Measurements from ENCODE around the gene SLC25A24. TPM values are rescaled to one million over a fixed set of nuclear protein-coding genes. Genes with fewer than 3 reads are reported as not detected.
"Not testable (repeated sequence)": the region's sequence is repeated elsewhere in the genome, so short reads cannot be mapped to it uniquely, and the experiment has no call there.

The SLC25A24 gene
- total RNA-seq, 2 donors from 2014 or later: 6.3 to 21.5 TPM

DNA sequence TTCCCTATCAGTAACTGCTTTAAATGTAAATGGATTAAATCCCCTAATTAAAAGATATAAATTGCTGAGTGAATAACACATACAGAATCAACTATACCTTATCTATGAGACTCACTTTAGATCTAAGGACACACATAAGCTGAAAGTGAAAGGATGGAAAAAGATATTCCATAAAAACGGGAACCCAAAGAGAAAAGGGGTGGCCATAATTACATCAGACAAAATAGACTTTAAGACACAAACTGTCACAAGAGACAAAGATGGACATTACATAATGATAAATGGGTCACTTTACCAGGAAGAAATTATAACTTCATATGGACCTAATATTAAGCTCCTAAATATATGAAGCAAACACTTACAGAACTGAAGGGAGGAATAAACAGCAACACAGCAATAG lies 59.2 kb downstream of the SLC25A24 start:
- no peak for DNase-seq
- WGBS, 2 donors: 95 to 100% methylated on average over 1 of the region's 1 CpG
- H3K9me3 ChIP-seq: no peaks in the 10 kb centered on the region
- peaks cover 0 to 9% of the 10 kb centered on the region in 2 donors for H3K36me3 ChIP-seq (replicated peaks in 1 of 2; ENCODE audit: insufficient read depth in 1 of 2, low read depth in 2 of 2)
- no peak overlapping the region for H3K4me3 ChIP-seq
- H3K27me3 ChIP-seq: no peaks in the 10 kb centered on the region
- TF ChIP-seq CTCF (IDR thresholded peaks at IDR 0.05): no peak
- no peak for TF ChIP-seq POLR2A (IDR thresholded peaks at IDR 0.05)
- ATAC-seq: no peak
- H3K4me1 ChIP-seq: no peaks in the 10 kb centered on the region
- intact Hi-C loops (cut with DNase I): no loop called here
- H3K27ac ChIP-seq: no peak overlapping the region

DNA sequence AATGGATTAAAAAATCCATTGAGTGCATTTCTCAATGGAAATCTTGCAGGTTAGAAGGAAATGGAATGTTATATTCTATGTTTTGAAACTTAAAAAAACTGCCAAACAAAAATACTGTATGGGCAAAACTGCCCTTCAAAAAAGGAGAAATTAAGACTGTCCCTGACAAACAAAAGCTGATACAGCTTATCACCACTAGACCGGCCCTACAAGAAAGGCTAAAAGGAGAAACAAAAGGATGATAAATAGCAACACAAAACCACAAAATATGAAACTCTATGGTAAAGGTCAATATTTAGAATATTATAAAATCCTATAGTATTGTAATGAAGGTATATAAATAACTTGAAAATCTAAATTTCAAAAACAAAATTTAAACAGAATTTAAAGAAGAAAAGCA lies 60.0 kb downstream of the SLC25A24 start:
- no peak overlapping the region for H3K27ac ChIP-seq
- H3K9me3 ChIP-seq: no peaks in the 10 kb centered on the region
- H3K4me1 ChIP-seq: no peaks in the 10 kb centered on the region
- no peak for DNase-seq
- TF ChIP-seq POLR2A (IDR thresholded peaks at IDR 0.05) (no peak), CTCF (IDR thresholded peaks at IDR 0.05) (no peak)
- H3K36me3 ChIP-seq (replicated peaks in 1 of 2; ENCODE audit: insufficient read depth in 1 of 2, low read depth in 2 of 2): peaks cover 0 to 9% of the 10 kb centered on the region in 2 donors
- intact Hi-C loops (cut with DNase I): no loop called here
- ATAC-seq: no peak
- H3K4me3 ChIP-seq: no peak overlapping the region
- 54 to 58% methylated on average over 1 of the region's 1 CpG for WGBS, 2 donors
- no peaks in the 10 kb centered on the region for H3K27me3 ChIP-seq

GRCh38 chr1:108139555-108139954 lies 60.6 kb downstream of the SLC25A24 start:
- H3K9me3 ChIP-seq; DNase-seq; H3K27ac ChIP-seq; ATAC-seq; H3K36me3 ChIP-seq (replicated peaks in 1 of 2; ENCODE audit: insufficient read depth in 1 of 2, low read depth in 2 of 2); H3K27me3 ChIP-seq; intact Hi-C loops (cut with DNase I); H3K4me3 ChIP-seq; H3K4me1 ChIP-seq: not testable (repeated sequence)
- 93 to 97% methylated on average over 8 of the region's 8 CpGs for WGBS, 2 donors

DNA sequence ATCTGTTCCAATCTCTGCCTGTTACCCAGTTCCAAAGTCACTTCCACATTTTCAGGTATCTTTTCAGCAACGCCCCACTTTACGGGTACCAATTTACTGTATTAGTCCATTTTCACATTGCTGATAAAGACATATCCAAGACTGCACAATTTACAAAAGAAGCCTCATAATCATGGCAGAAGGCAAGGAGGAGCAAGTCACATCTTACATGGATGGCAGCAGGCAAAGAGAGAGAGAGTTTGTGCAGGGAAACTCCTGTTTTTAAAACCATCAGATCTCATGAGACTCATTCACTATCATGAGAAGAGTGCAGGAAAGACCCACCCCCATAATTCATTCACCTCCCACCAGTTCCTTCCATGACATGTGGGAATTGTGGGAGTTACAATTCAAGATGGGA lies 67.0 kb downstream of the SLC25A24 start:
- H3K4me1 ChIP-seq; H3K27ac ChIP-seq; H3K9me3 ChIP-seq; DNase-seq; H3K27me3 ChIP-seq; intact Hi-C loops (cut with DNase I); ATAC-seq; H3K36me3 ChIP-seq (replicated peaks in 1 of 2; ENCODE audit: insufficient read depth in 1 of 2, low read depth in 2 of 2); H3K4me3 ChIP-seq: not testable (repeated sequence)
- 95 to 100% methylated on average over 2 of the region's 2 CpGs for WGBS, 2 donors

GRCh38 chr1:108132367-108132766 lies 67.8 kb downstream of the SLC25A24 start:
- H3K36me3 ChIP-seq (replicated peaks in 1 of 2; ENCODE audit: insufficient read depth in 1 of 2, low read depth in 2 of 2); H3K27ac ChIP-seq; H3K27me3 ChIP-seq; intact Hi-C loops (cut with DNase I); ATAC-seq; H3K4me1 ChIP-seq; H3K9me3 ChIP-seq; H3K4me3 ChIP-seq; DNase-seq: not testable (repeated sequence)
- 95 to 100% methylated on average over 2 of the region's 2 CpGs for WGBS, 2 donors

GRCh38 chr1:108131281-108131680 lies 68.9 kb downstream of the SLC25A24 start:
- WGBS, 2 donors: 89 to 96% methylated on average over 1 of the region's 1 CpG
- H3K27me3 ChIP-seq; H3K4me3 ChIP-seq; ATAC-seq; H3K36me3 ChIP-seq (replicated peaks in 1 of 2; ENCODE audit: insufficient read depth in 1 of 2, low read depth in 2 of 2); DNase-seq; H3K27ac ChIP-seq; H3K4me1 ChIP-seq; H3K9me3 ChIP-seq; intact Hi-C loops (cut with DNase I): not testable (repeated sequence)

DNA sequence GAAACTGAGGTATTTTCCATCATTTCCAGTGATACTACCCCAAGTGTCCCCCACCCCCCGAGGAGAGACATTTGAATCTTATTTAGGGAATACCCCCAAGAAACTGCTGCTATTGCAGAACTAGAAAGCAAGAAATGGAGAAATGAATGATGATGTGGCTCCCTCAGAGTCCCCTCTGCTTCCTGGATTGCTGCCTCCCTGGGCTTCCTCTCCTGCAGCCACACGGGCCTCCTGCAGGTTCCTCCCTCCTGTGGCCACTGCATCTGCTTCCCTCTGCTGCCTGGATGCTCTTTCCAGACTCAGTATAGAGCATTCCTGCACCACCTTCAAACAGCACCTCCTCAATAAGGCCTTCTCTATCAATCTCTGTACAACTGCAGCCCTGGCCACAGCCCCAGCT lies 69.3 kb downstream of the SLC25A24 start:
- intact Hi-C loops (cut with DNase I): no loop called here
- 36 to 42% methylated on average over 2 of the region's 2 CpGs for WGBS, 2 donors
- no peak for TF ChIP-seq CTCF (IDR thresholded peaks at IDR 0.05)
- no peak for TF ChIP-seq POLR2A (IDR thresholded peaks at IDR 0.05)
- H3K36me3 ChIP-seq (replicated peaks in 1 of 2; ENCODE audit: insufficient read depth in 1 of 2, low read depth in 2 of 2): no peaks in the 10 kb centered on the region
- DNase-seq (no peak), ATAC-seq (no peak)
- H3K4me1 ChIP-seq: no peaks in the 10 kb centered on the region
- no peak overlapping the region for H3K4me3 ChIP-seq
- no peaks in the 10 kb centered on the region for H3K27me3 ChIP-seq
- no peak overlapping the region for H3K27ac ChIP-seq
- H3K9me3 ChIP-seq: no peaks in the 10 kb centered on the region
